Thoracic aorta (tissue), 2 donors: Measurements from ENCODE around the gene TEX54. TPM values are rescaled to one million over a fixed set of nuclear protein-coding genes. Genes with fewer than 3 reads are reported as not detected.
A peak's percentile ranks its signal among the peaks of the same experiment; 100 is the strongest.

Experiments
- ATAC-seq: fragments of 150-250 bp; one replicate; pipeline ENCODE4 v1.8.0; 2017; ENCODE audit warnings: low read depth; ENCODE audit not compliant: insufficient number of reproducible peaks, low FRiP score
- DNase-seq: peaks from one replicate; pipeline ENCODE4 v3.0.0-alpha.2; 2020; ENCODE audit warnings: low spot score
- H3K27ac ChIP-seq, 2 donors: fragments of 200-600 bp; sonication (generic); 1 replicate in 1 of 2; 2 replicates in 1 of 2; pipeline ENCODE4 v1.5.1; 2016; ENCODE audit warnings: mild to moderate bottlenecking in 2 of 2, moderate library complexity in 2 of 2
- H3K27me3 ChIP-seq: fragments of 200-600 bp; sonication (generic); replicated peaks from 2 replicates; pipeline ENCODE4 v1.6.0; 2016; ENCODE audit warnings: mild to moderate bottlenecking; ENCODE audit not compliant: insufficient read depth
- H3K36me3 ChIP-seq: fragments of 200-600 bp; sonication (generic); one replicate; pipeline ENCODE4 v1.5.1; 2016
- H3K4me1 ChIP-seq, 2 donors: fragments of 200-600 bp; sonication (generic); 1 replicate in 1 of 2; 2 replicates in 1 of 2; pipeline versions ENCODE4 v1.5.1 to v1.6.0; 2016; ENCODE audit warnings: low read depth in 2 of 2, mild to moderate bottlenecking in 1 of 2; ENCODE audit not compliant: control insufficient read depth in 1 of 2
- H3K4me3 ChIP-seq: fragments of 200-600 bp; sonication (generic); 2 replicates; pipeline ENCODE4 v1.5.1; 2016; ENCODE audit warnings: mild to moderate bottlenecking
- H3K9me3 ChIP-seq: fragments of 200-600 bp; sonication (generic); 2 replicates; pipeline ENCODE4 v1.5.1; 2016
- CTCF ChIP-seq: fragments of 200-600 bp; sonication (generic); IDR thresholded peaks from one replicate; pipeline ENCODE4 v1.5.1; 2019; ENCODE audit warnings: antibody characterized with exemption
- total RNA-seq, 2 donors: library from RNA; depleted of rRNA; stranded (reverse); fragments of >200 nt; gene quantifications; one replicate each; pipeline versions ENCODE4 v1.1.0 to v1.2.3, GENCODE V29; 2016

Gene TEX54
- total RNA-seq: not detected

- no peak for TF ChIP-seq CTCF
- no peaks in the 10 kb centered on the region for H3K27me3 ChIP-seq
- ATAC-seq (peak; percentile 20), DNase-seq (no peak)
- H3K4me1 ChIP-seq: peaks cover 21 to 40% of the 10 kb centered on the region in 2 donors
- peaks cover 19% of the 10 kb centered on the region for H3K36me3 ChIP-seq
- H3K27ac ChIP-seq: peak within 1 kb of the TSS; percentile 96 to 99
- no peaks in the 10 kb centered on the region for H3K9me3 ChIP-seq
- peak within 1 kb of the TSS; percentile 82 for H3K4me3 ChIP-seq
These were observed at the start of gene TEX54 for GRCh38 chr11:62832336-62833234. Gene TEX54, minus strand, starts transcription at chr11:62832841.

- Histone ChIP-seq H3K4me1 (peaks cover 31 to 61% of the 10 kb centered on the region in 2 donors), H3K27me3 (no peaks in the 10 kb centered on the region), H3K9me3 (no peaks in the 10 kb centered on the region), H3K36me3 (peaks cover 48% of the 10 kb centered on the region), H3K27ac (peak overlapping the region; percentile 93 to 98), H3K4me3 (peak overlapping the region; percentile 79)
- no peak for ATAC-seq
- no peak for DNase-seq
- TF ChIP-seq CTCF: no peak
These were observed 49.7 kb upstream of the TEX54 start for GRCh38 chr11:62882431-62882749.

- Histone ChIP-seq H3K27ac (peak overlapping the region; percentile 93 to 98), H3K4me1 (peaks cover 31 to 61% of the 10 kb centered on the region in 2 donors), H3K36me3 (peaks cover 42% of the 10 kb centered on the region), H3K9me3 (no peaks in the 10 kb centered on the region), H3K4me3 (peak overlapping the region; percentile 79), H3K27me3 (no peaks in the 10 kb centered on the region)
- ATAC-seq: peak; percentile 71
- peak; percentile 89 for DNase-seq
- no peak for TF ChIP-seq CTCF
These were observed 49.2 kb upstream of the TEX54 start for GRCh38 chr11:62881579-62882430.

- Histone ChIP-seq H3K27me3 (no peaks in the 10 kb centered on the region), H3K9me3 (no peaks in the 10 kb centered on the region), H3K4me1 (peaks cover 31 to 58% of the 10 kb centered on the region in 2 donors), H3K36me3 (peaks cover 34% of the 10 kb centered on the region), H3K27ac (peak within 1 kb of the TSS; percentile 93 to 98), H3K4me3 (peak within 1 kb of the TSS; percentile 79)
- DNase-seq (peak; percentile 46), ATAC-seq (peak; percentile 60)
- peak; percentile 71 for TF ChIP-seq CTCF
These were observed 48.4 kb upstream of the TEX54 start, which contains the start of gene SLC3A2 for GRCh38 chr11:62880803-62881578. Gene SLC3A2, plus strand, starts transcription at chr11:62880896. Its CDS starts 128 bp downstream, at chr11:62881024.
